ENCODE data around the gene CCDC91.

The CCDC91 gene

DNA sequence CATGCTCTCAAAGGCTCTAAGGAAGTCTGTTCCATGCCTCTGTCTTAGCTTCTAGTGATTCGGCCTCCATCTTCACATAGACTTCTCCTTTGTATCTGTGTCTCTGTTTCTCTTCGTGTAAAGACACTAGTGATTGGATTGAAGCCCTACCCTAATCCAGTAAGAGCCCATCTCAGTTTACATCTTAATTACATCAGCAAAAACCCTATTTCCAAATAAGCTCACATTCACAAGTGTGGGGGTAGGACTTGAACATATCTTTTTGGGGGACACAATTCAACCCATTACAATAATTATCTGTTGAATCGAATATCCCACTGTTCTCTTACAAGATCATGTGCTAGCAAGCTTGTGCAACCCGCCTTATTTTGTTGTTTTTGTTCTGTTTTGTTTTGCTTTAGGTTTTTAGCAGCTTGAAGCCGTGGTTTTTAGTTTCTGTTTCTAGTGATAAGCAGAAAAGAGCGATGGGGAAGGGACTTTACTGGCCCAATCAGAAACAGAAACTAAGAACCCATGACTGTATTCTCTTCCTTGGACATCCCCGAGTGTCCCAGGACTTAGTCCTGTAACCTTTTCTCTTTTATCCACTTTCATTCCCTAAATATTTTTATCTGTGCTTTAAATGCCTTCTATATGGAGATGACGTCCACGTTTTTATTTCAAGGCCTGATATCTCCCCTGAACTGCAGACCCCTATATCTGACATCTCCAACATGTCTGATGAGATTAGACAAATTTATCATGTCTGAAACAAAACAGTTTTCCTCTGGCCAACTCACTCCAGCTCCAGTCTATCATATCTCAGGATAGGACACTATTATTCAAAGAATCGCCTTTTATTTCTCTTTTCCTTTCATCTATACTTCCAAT lies 353.0 kb downstream of the CCDC91 start:
- Histone ChIP-seq H3K4me1 (ENCODE audit: control insufficient read depth, insufficient read depth, low read length) (no peaks in the 10 kb centered on the region), H3K4me3 (ENCODE audit: low read length) (no peak overlapping the region), H3K36me3 (ENCODE audit: control insufficient read depth, insufficient read depth, low read length) (no peaks in the 10 kb centered on the region), H3K9ac (ENCODE audit: low read length) (no peak overlapping the region), H3K27ac (ENCODE audit: low read depth, low read length) (no peak overlapping the region), H3K27me3 (ENCODE audit: control insufficient read depth, insufficient read depth, low read length) (no peaks in the 10 kb centered on the region)

DNA sequence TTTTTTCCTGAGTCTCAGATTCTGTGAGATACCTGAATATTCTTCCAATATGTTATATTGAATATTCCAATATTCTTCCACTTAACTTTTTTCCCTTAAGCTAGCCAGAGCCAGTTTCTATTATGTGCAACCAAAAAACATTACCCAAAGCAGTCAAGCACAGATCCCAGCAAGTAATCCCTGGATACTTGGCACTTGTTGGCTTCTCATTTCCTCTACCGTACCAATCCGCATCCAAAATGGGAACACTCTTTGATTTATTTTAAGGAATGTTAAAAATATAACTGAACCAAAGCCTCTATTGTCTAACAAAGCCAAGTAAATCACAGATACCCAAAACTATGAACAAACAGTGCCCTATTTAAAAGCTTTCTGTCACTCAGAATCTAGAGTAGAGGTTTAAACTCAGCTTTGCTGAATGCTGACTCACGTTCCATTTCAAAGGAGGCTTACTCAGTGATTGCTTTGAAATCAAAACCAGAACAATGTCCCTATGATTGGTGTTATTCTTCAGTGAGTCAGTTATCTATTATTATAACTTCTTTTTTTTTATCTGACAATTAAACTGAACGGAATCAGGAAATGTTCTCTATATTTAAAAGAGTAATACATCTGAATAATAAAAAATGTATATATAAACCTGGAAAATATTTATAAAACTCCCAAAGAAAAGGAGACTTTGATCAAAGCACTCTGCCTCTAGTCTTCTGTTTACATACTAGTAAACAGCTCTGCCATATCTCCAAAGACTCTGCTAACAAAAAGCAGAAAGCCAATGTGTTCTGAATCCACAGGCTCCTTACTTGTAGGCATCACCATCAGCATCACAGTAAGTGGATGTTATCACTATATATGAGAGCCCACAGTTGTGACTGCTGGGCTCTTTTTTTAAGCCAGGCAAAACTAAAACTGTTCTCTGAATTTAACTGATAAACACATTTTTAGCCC lies 360.8 kb downstream of the CCDC91 start:
- H3K4me3 ChIP-seq (ENCODE audit: low read length), result no peak overlapping the region
- H3K9ac ChIP-seq (ENCODE audit: low read length), result no peak overlapping the region
- H3K27ac ChIP-seq (ENCODE audit: low read depth, low read length), result no peak overlapping the region
- H3K4me1 ChIP-seq (ENCODE audit: control insufficient read depth, insufficient read depth, low read length), result no peaks in the 10 kb centered on the region
- no peaks in the 10 kb centered on the region for H3K27me3 ChIP-seq (ENCODE audit: control insufficient read depth, insufficient read depth, low read length)
- no peaks in the 10 kb centered on the region for H3K36me3 ChIP-seq (ENCODE audit: control insufficient read depth, insufficient read depth, low read length)

DNA sequence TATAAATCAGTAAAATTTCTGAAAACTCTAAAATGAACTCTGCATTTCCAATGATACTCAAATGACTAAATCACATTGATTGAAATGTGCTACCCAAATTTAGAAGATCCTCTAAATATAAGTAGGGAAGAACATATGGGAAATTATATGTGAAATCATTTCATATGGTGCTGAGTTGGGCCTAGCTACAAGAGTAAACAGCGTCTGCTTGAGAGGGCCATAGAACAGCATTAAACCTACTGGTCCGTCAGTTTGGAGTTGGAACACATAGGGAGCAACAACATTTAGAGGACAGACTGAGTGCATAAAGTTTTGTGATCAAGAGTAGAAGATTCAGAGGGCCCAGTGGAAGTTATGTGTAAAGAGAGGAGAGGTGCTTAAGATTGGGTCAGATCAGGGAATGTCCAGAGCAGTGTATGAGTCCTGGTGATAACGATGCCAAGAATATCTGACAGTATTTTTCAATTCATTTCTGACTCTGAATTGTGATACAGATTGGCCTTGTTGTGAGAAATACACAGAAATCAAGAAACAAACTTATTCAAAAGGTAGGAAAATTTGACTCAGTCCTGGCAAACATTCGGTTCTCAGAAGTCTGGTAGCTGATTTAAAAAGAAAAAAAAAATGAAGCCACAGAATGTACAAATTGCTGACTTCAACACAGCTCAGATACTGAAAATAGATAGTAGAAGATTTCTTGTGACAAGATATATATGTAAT lies 362.2 kb downstream of the CCDC91 start:
- no peak overlapping the region for H3K9ac ChIP-seq (ENCODE audit: low read length)
- H3K36me3 ChIP-seq (ENCODE audit: control insufficient read depth, insufficient read depth, low read length), result no peaks in the 10 kb centered on the region
- no peak overlapping the region for H3K4me3 ChIP-seq (ENCODE audit: low read length)
- H3K4me1 ChIP-seq (ENCODE audit: control insufficient read depth, insufficient read depth, low read length), result no peaks in the 10 kb centered on the region
- no peak overlapping the region for H3K27ac ChIP-seq (ENCODE audit: low read depth, low read length)
- H3K27me3 ChIP-seq (ENCODE audit: control insufficient read depth, insufficient read depth, low read length), result no peaks in the 10 kb centered on the region

DNA sequence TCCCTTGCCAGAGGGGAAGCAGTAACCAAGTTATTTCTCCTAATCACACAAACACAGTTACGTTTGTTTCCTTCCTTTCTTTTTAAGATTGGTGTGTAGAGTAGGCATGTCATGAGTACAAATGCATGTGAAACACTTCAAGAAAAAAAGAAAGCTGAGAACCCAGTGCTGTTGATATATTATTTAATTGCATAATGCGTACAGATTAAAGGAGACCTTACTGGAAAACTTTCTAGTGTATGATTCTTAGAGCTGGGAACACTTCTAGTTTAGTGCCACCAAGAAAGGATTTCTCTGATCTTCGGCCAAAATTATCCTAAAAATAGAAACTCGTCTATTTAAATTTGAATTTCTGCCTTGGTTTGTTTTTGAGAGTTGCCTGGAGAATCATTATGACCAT lies 365.5 kb downstream of the CCDC91 start:
- H3K36me3 ChIP-seq (ENCODE audit: control insufficient read depth, insufficient read depth, low read length), result no peaks in the 10 kb centered on the region
- H3K27ac ChIP-seq (ENCODE audit: low read depth, low read length), result no peak overlapping the region
- no peak overlapping the region for H3K4me3 ChIP-seq (ENCODE audit: low read length)
- H3K27me3 ChIP-seq (ENCODE audit: control insufficient read depth, insufficient read depth, low read length), result no peaks in the 10 kb centered on the region
- no peaks in the 10 kb centered on the region for H3K4me1 ChIP-seq (ENCODE audit: control insufficient read depth, insufficient read depth, low read length)
- no peak overlapping the region for H3K9ac ChIP-seq (ENCODE audit: low read length)

DNA sequence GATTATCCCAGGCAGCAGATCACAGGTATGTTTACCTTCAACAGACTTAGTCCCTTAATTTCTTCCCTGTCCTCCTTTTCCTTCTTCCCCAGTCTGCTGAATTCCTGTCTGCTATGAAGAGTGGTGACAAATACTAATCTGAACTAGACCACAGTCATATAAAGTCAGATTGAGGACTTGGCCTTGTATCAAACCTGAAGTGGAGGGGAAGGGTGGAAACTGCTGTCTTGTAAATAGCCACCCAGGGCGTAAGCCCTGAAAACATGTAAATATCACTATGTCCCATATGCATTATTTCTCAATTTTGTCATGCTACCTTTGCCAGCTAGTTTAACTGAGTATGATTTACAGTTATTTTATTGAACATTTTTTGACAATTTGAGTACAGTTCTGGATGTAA lies 368.0 kb downstream of the CCDC91 start:
- no peaks in the 10 kb centered on the region for H3K36me3 ChIP-seq (ENCODE audit: control insufficient read depth, insufficient read depth, low read length)
- no peak overlapping the region for H3K4me3 ChIP-seq (ENCODE audit: low read length)
- no peaks in the 10 kb centered on the region for H3K27me3 ChIP-seq (ENCODE audit: control insufficient read depth, insufficient read depth, low read length)
- no peak overlapping the region for H3K27ac ChIP-seq (ENCODE audit: low read depth, low read length)
- H3K9ac ChIP-seq (ENCODE audit: low read length), result no peak overlapping the region
- H3K4me1 ChIP-seq (ENCODE audit: control insufficient read depth, insufficient read depth, low read length), result no peaks in the 10 kb centered on the region

DNA sequence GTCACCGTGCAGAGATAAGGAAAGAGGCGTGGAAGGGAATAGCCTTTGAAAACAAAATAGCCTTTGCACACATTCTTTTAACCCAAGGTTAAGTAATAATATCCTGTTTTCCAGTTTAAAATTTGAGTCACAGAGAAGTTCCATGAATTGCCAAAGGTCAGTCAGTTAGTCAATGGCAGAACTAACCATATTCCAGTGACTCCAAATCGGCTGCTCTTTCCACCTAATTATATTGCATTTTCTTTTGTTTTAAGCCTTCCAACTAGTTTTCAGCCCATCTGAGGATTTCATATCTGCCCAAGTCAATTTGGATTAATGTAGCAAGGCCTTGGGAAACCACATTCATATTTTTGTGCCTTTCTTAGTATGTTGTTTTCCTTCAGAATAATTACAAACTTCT lies 373.0 kb downstream of the CCDC91 start:
- Histone ChIP-seq H3K4me1 (ENCODE audit: control insufficient read depth, insufficient read depth, low read length) (no peaks in the 10 kb centered on the region), H3K4me3 (ENCODE audit: low read length) (no peak overlapping the region), H3K9ac (ENCODE audit: low read length) (no peak overlapping the region), H3K27me3 (ENCODE audit: control insufficient read depth, insufficient read depth, low read length) (no peaks in the 10 kb centered on the region), H3K27ac (ENCODE audit: low read depth, low read length) (no peak overlapping the region), H3K36me3 (ENCODE audit: control insufficient read depth, insufficient read depth, low read length) (no peaks in the 10 kb centered on the region)

DNA sequence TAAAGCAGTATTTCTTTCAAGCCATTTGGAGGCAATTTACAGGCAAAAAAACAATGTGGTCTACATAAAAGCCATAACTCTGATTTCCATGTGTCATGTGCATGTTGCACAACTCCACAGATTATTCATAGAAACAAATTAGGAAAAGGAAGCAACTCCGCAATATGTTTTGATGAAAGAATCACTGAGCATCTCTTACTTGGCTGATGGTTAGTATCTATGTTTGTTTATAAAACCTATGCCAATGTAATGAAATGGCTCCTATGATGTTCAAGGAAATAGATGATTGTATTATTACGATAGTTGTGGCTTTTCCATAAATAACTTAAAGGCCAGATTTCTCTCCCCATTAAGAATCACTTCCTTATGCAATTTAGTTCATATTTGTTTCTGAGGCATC lies 373.7 kb downstream of the CCDC91 start:
- Histone ChIP-seq H3K27me3 (ENCODE audit: control insufficient read depth, insufficient read depth, low read length) (no peaks in the 10 kb centered on the region), H3K36me3 (ENCODE audit: control insufficient read depth, insufficient read depth, low read length) (no peaks in the 10 kb centered on the region), H3K4me3 (ENCODE audit: low read length) (no peak overlapping the region), H3K9ac (ENCODE audit: low read length) (no peak overlapping the region), H3K4me1 (ENCODE audit: control insufficient read depth, insufficient read depth, low read length) (no peaks in the 10 kb centered on the region), H3K27ac (ENCODE audit: low read depth, low read length) (no peak overlapping the region)

DNA sequence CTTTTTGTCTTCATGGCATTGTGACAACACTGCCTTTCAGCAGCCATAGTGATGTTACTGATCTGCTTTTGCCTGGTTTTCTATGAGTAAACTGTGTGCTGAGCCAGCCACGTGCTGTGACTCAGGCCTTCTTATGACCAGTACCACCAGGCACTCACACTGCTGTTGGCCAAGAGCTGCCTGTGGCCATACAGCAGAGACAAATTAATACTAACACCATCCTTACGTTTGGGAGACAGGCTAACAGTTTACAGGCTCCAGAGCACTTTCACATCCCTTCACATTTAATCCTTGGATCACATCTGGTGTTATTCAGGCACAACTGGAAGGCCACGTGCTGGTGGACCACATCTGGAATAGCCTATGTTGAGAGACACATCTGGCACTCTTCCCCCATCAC lies 377.9 kb downstream of the CCDC91 start:
- H3K36me3 ChIP-seq (ENCODE audit: control insufficient read depth, insufficient read depth, low read length), result no peaks in the 10 kb centered on the region
- no peak overlapping the region for H3K9ac ChIP-seq (ENCODE audit: low read length)
- no peaks in the 10 kb centered on the region for H3K27me3 ChIP-seq (ENCODE audit: control insufficient read depth, insufficient read depth, low read length)
- H3K27ac ChIP-seq (ENCODE audit: low read depth, low read length), result no peak overlapping the region
- no peak overlapping the region for H3K4me3 ChIP-seq (ENCODE audit: low read length)
- H3K4me1 ChIP-seq (ENCODE audit: control insufficient read depth, insufficient read depth, low read length), result no peaks in the 10 kb centered on the region

DNA sequence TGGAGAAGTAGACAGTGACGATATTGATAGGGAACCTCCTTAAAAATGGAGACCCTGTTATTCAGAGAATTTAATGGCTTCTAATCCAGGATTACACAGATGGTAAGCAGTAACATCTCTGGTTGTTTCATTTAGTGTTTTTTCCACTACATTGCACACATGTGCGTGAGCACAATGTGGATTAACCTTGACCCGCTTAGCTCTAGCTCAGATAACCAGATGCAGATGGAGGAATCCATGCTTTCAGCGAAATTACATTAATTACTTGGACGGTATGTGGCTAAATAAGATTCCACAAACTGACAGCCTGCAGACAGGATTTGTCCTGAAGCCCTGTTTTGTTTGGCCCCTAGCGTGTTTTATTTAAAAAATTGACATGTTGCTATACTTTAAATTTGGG lies 378.4 kb downstream of the CCDC91 start:
- H3K4me1 ChIP-seq (ENCODE audit: control insufficient read depth, insufficient read depth, low read length), result no peaks in the 10 kb centered on the region
- H3K27ac ChIP-seq (ENCODE audit: low read depth, low read length), result no peak overlapping the region
- H3K36me3 ChIP-seq (ENCODE audit: control insufficient read depth, insufficient read depth, low read length), result no peaks in the 10 kb centered on the region
- H3K4me3 ChIP-seq (ENCODE audit: low read length), result no peak overlapping the region
- H3K27me3 ChIP-seq (ENCODE audit: control insufficient read depth, insufficient read depth, low read length), result no peaks in the 10 kb centered on the region
- H3K9ac ChIP-seq (ENCODE audit: low read length), result no peak overlapping the region

DNA sequence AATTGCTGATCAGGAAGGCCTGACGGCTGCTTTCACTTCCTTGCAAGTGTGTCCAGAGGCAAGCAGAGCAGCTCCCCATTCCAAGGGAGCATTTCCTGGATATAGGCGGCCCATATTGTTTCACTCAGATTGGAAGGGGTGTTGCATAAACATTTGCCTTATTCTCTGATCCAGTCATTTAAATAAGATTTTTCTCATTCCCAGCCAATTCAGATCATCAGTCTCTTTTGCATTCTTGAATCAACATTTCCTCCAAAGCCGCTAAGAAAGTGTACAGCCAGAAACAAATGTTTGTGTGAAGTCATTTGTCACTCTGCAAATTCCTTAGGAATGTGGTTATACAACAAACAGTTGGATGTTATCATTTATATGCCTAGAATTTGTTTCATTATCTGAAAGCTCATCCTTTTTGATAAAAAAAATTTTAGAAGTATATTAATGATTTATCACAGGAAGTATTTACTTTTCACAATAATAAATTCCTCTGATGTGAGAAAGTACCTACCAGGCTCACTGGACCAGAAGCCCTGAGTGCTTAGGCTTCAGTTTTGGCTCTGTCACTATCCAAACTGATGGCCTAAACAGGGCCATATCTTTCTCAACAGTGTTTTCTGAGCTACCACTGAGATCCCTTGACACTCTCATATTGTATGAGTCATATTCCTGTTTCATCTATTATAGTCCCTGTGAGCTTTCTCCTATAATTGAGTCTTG lies 379.6 kb downstream of the CCDC91 start:
- H3K9ac ChIP-seq (ENCODE audit: low read length), result no peak overlapping the region
- H3K4me1 ChIP-seq (ENCODE audit: control insufficient read depth, insufficient read depth, low read length), result no peaks in the 10 kb centered on the region
- no peaks in the 10 kb centered on the region for H3K36me3 ChIP-seq (ENCODE audit: control insufficient read depth, insufficient read depth, low read length)
- H3K27me3 ChIP-seq (ENCODE audit: control insufficient read depth, insufficient read depth, low read length), result no peaks in the 10 kb centered on the region
- H3K27ac ChIP-seq (ENCODE audit: low read depth, low read length), result no peak overlapping the region
- H3K4me3 ChIP-seq (ENCODE audit: low read length), result no peak overlapping the region

DNA sequence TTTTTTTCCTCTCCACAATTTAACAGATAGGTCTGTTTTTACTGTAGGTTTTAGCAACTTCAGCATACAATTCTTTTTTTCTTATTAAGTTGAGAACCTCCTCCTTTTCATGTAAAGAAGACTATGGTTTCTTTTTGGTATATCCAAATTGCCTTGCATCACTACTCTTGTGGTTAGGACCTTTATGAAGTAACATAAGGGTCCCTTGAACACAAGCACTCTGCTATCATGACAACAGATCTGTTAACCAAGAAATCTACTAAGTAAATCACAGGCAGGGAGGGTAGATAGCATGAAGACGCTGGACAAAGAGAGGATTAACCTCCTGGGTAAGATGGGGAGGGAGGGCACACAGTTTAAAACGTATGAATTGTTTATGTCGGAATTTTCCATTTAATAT lies 380.6 kb downstream of the CCDC91 start:
- Histone ChIP-seq H3K27ac (ENCODE audit: low read depth, low read length) (no peak overlapping the region), H3K36me3 (ENCODE audit: control insufficient read depth, insufficient read depth, low read length) (no peaks in the 10 kb centered on the region), H3K9ac (ENCODE audit: low read length) (no peak overlapping the region), H3K4me3 (ENCODE audit: low read length) (no peak overlapping the region), H3K4me1 (ENCODE audit: control insufficient read depth, insufficient read depth, low read length) (no peaks in the 10 kb centered on the region), H3K27me3 (ENCODE audit: control insufficient read depth, insufficient read depth, low read length) (no peaks in the 10 kb centered on the region)

All from rectal smooth muscle tissue (tissue), 1 donor.